Activated CD4-positive, alpha-beta T cell treated with anti-CD3 and anti-CD28 coated beads for 24 hours (primary cell): Measurements from ENCODE around the gene FKBP1C.

Experiments used
- DNase-seq, 2 donors: peaks; one replicate each; pipeline ENCODE4 v3.0.0-alpha.2; 2020; ENCODE audit warnings: low read depth in 2 of 2

The FKBP1C gene

GRCh38 chr6:63261820-63262219 is 50.6 kb downstream of the FKBP1C start:
- no peak for DNase-seq
